HG03060 (cell line): ENCODE results near the gene CDKL4.
"Not testable (repeated sequence)": the region's sequence is repeated elsewhere in the genome, so short reads cannot be mapped to it uniquely, and the experiment has no call there.

Experiments used
- ATAC-seq: cut with Tn5 transposase; IDR thresholded peaks from one replicate; pipeline ENCODE4 v1.9.1; 2021; ENCODE audit warnings: low read depth, moderate number of reproducible peaks; ENCODE audit not compliant: unreplicated experiment

The CDKL4 gene

DNA sequence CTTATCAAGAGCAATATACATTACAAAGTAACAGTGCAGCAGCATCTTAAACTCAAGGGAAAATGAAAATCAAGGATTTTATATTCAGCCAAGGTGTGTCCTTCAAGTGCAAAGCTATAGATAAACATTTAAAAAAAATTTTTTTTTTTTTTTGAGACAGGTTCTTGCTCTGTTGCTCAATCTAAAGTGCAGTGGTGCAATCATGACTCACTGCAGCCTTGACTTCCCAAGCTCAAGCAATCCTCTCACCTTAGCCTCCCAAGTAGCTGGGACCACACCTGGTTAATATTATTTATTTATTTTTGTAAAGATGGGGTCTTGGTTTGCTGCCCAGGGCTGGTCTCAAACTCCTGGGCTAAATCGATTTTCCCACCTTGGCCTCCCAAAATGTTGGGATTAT, 9.0 kb downstream of the CDKL4 start:
- ATAC-seq: no peak

DNA sequence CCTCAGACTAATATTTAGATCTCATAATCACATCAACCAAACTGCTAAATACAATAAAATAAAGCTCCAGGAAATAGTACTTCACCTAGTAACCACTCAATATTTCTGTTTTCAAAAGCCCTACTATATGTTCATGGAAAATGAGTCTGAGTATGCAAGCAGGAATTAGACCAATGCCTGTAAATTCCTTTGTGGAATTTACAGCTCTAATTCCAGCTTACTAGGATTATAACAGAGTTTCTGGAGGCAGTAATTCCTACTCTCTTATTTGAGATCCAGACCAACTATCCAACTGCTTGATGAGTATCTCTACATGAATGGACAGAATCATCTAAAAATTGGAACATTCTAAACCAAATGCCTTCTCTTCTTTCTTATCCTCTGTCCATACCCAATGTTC, 11.6 kb downstream of the CDKL4 start:
- no peak for ATAC-seq

DNA sequence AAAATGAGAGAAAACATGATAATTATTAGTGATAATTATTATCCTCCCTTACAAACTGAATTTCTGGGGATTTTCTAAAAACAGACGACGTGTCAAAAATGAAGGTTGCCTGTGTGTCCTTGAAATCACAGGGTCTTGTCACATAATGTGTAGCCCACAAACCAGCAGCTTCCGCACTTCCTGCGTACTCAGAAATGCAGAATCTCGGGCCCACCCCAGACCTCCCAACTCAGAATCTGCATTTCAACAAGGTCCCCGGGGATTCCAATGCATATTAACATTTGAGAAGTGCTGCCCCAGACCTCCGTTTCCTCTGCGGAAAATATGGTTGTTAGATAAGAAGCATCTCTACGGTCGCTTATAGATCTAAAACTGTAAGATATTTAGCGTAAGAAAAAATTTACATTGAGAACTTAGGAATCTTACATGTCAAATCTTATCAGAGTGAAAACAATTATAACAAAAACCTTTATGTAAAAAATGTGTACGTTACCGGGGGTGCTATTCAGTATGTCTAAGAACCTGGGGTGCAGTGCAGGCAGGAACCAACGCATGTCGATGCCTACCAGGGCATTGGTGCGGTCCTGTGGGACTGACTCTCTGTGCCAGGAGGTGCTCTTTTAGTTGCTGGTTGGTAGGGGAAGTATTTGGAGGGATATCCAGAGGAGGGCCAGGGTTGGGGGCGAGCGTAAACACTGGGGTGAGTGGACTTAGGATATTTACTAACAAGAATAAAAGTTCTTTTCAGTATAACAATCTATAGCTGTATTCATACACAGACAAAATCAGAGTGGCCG, 15.2 kb downstream of the CDKL4 start:
- ATAC-seq: no peak

DNA sequence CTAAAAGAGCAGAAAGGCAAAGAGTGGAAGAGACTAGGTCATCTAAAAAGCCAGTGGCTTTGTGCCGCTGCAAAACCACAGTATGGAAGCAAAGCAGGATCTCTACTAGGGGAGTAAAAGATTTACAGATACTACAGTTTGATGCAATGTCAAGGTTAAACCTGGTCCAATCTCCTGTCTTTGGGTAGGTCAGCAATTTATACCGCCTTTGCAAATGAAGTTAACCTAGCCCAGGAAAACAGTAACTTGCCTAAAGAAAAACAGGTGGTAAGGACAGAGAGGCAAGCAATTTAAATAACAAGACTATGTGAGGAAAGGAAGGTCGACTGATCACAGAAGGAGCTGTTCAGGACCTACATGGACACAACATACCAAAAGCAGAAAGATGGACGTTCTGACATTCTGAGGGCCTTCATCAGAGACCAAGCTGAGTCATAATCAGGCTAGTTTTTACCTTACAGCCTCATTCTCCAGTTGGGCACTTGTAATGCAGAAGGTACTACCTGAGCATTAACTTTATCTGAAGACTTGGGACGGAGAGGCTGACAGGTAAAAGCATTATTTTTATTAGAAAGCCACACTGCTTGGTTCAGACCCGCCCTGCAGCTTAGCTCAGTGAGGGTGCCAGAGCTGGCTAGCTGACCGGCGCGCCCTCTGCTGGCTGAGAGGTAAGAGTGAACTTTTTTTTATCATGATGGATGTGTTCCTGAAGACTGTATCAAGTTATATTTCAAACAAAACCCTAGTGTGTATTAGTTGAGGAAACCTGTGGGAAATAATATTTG, 15.9 kb downstream of the CDKL4 start:
- ATAC-seq: peak; percentile 56

DNA sequence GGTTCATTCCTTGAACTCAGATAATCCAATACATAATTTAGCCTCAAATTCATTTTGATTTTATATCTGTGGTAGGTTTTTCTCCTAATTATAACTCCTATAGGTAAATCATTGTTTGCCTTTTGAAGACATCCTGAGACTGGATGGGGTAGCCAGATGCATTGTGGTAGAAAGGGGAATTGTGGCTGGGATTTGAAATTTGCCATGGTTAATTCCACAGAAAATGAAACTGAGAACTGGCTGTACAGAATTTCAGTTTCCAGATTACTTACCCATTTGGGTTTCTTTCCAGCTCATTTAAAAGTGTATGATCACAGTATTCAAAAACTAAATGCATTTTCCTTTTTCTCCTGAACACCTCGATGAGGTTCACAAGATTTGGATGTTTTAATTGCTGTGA, 18.2 kb downstream of the CDKL4 start:
- ATAC-seq: no peak

DNA sequence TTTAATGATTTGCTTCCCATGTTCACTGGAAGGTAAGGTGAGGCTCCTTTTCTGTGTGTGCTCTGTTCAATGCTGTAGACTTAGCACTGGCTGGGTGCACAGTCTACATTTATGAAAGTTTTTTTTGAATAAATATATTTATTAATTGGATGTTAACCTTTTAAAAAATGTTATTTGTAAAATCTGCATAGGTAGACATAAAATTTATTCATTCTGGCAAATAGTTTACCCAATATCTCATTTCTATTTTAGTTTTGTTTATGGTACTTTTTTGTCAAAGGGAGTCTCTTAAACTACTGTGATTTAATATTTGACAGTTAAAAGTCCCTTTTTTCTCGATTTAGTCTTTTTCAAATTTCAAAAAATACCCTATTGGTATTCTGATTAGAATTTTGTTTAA, 19.9 kb downstream of the CDKL4 start:
- no peak for ATAC-seq

DNA sequence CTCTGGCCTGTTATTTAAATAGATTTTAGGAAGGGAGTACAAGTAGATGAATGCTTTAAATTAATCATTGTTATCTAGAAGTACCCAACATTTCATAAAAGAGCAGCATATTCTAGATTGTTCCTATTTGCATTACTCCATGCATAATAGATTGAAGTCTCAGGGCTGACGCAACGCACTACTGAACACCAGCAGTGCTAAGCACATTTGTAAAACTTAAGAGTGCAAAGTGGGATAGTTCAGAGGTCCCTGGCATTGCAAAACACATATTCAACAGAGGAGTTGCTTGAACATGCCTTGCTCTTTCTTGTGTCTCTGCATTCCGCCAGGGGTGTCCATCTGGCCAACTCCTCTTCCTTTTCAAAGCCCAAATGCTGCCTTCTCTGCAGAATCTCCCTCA, 22.3 kb downstream of the CDKL4 start:
- no peak for ATAC-seq

DNA sequence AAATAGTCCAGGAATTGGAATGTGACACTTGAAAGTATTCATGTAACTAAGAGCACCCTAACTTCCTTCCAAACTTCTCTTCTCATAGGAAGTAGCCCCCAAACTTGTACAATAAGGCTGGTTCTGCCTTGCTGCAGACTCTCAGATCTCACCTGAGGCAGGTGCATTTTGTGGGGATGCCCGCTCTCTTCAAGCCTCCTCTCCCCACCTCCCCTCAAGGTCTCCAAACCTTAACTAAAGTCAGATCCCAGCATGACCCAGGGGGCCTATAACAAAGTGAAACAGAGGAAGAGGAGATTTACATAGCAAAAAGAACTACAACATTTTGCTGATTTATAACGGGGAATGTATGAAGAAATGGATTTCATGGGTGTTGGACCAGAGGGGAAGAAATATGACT, 23.6 kb downstream of the CDKL4 start:
- ATAC-seq: no peak

DNA sequence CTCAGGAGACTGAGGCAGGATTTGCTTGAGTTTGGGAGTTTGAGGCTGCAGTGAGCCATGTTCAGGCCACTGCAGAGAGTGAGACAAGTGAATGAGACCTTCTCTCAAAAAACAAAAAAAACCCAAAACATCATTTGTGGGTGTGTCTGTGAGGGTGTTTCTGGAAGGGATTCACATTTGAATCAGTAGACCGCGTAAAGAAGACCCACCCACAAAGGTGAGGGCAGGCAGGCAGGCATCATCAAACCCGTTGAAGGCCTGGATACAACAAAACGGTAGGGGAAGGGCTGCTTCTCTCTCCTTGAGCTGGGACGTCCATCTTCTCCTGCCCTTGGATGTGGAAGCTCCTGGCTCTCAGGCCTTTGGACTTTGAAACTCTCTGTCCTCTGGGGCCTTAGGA, 25.4 kb downstream of the CDKL4 start:
- no peak for ATAC-seq

DNA sequence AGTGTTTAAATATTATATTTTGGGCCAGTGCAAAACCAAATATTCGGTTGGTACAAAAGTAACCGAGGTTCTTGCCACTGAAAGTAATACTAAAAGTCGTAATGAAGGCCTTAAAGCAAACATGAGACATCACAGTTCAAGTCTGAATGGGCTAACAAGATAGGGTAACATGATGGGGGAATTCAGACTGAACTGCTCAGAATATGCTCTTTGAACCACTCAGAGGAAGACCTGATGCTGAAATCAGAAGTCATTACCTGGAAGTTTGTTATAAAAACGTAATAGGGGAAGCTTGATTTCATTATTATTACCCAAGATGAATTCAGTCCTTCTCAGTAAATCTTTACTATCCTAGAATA, 26.6 kb downstream of the CDKL4 start:
- ATAC-seq: no peak

DNA sequence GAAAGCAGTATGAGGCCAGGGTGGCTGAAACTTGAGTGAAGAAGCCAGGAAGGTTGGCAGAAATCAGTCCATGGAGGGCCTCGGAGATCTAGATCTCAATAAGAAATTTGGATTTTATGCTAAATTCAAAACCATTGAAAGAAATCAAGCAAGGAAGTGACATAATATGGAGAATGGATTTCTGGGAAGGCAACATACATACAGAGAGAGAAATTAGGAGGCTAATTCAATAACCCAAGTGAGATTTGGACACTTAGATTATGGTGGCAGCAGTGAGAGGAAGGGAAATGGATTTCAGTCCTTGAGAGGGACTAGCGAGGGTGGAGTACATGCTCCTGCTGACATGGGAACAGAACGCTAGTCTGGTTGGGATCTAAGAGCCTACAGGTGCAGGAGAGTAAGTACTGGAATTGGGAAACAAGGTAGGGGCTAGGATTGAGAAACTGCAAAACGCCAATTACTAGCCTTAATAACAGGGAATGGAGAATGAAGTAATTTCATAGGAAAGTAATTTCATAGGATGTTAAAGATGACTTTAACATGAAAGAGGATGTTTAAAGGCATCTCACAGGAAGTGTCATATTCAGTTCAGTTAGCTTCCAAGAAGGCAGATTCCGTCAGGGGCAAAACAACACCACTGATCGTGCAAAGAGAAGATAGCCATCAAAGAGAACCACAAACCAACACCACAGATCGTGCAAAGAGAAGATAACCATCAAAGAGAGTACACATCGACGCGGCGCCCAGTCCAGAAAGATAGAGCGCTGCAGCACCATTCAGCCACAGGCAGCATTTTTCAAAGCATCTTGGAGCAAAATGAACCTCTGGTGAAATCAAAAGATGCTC, 27.2 kb downstream of the CDKL4 start:
- no peak for ATAC-seq

DNA sequence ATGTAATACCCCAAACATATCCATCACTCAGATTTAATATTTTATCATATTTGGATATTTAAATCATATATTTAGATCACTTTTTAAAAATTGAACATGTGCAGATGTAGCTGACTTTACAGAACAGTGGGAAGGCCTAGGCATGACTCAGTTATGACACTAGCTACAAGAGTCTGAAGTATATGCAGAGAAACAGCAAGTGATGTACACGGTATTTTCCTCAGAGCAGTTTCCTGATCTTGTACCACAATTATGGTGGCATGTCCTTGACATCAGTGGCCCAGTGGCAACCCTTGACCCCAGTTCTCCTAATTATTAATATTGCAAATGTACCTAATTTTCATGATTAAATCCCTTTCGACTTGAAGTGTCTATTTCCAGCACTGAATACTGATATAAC, 28.2 kb downstream of the CDKL4 start:
- ATAC-seq: no peak

DNA sequence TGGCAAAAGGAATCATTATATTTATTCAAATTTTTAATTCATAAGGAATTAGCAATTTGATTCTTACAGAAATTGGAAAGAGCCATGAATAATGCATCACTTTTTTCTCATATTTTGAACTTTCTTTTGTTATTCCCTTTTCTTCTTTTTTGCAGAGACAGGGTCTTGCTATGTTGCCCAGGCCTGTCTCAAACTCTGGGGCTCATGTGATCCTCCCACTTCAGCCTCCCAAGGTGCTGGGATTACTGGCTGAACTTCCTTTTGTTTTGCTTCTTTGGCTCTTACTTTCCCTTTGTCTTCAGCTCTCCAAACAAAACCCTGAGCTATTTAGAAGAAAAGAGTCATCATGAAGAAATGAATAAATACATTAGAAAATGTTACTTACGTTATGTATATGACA, 30.8 kb downstream of the CDKL4 start:
- ATAC-seq: no peak

DNA sequence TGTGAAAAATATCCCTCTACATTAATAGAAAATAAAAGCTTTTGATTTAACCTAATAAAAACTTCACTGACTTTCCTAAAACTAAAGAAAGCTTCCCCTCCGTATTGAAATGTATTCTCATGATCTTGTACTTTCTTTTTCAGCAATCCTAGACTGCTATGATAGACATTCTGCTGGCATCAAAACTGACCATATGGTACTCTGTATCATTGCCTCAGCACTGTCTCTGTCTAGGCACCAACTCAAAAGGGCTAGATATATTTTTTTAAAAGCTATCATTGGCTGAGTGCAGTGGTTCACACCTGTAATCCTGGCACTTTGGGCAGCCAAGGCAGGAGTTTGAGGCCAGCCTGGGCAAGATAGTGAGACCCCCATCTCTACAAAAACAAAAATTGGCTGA, 32.9 kb downstream of the CDKL4 start:
- ATAC-seq: no peak

DNA sequence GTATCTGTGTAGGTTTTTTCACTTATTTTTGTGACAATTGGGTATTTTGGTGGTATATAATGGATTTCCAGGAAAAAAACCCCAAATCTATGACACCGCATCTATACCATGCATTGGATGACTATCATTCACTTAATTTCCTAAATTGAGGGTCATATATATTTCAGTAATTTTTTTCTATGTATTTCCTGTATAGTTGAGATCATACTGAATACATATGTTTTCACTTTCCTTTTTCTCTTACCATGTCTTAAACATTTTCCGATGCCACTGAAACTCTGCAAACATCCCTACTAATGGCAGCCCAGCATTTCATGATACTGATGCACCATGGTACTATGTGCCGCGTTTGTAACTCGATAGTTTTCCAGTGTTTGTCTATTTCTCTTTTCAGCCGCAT, 40.4 kb downstream of the CDKL4 start:
- no peak for ATAC-seq

DNA sequence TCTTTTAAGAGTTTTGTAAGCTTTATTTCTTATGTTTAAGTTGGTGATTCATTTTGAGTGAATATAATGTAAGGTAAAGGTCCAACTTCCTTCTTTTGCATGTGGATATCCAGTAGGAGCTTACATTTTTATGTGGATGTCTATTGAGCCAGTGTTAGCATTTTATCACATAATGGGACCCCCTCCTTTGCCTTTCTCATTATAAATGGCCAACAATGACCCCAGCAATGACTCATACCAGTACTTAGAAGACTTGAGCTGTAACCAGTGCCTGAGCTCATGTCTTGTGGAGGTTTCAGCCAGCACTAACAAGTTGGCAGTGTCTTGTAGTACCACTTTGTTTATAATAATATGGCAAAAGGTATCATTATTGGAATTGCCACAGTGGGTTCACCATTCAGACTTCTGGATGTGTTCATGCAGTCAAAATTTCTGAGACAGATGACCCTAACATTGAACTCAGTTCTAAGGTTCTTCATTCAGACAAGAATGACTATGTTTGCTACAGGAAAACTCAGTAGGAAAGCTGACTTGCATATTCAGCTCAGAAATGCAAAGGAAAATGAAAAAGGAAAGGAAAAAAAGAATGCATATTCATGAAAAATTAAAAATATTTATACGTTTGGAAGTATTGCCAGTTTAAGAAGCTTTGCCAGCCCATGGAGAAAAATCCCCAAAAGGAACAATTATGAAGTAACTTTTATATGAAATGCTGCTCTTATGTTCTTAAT, 41.0 kb downstream of the CDKL4 start:
- ATAC-seq: no peak

DNA sequence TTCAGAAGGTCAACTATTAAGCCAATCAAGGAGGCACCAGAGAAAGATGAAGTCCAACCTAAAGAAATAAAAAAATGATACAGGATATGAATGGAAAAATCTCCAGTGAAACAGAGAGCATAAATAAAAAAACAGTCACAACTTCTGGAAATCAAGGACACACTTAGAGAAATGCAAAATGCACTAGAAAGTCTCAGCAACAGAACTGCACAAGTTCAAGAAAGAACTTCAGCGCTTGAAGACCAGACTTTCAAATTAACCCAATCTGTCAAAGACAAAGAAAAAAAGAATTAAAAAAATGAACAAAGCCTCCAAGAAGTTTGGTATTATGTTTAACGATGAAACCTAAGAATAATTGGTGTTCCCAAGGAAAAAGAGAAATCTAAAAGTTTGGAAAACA, 46.8 kb downstream of the CDKL4 start:
- not testable (repeated sequence) for ATAC-seq

DNA sequence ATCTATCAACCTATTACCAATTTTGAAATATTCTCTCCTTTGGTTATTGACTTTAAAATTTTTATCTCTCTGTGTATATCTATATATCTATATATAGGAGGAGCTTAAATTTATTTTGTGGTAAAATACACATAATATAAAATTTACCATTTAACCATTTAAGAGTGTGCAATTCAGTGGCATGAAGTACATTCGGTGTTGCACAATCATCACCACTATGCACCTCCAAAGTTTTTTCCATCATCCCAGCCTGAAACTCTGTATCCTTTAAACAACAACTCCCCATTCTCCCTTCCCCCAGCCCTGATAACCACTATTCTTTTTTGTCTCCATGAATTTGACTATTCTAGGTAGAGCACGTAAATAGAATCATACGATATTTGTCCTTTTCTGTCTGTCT, 49.1 kb downstream of the CDKL4 start:
- no peak for ATAC-seq

DNA sequence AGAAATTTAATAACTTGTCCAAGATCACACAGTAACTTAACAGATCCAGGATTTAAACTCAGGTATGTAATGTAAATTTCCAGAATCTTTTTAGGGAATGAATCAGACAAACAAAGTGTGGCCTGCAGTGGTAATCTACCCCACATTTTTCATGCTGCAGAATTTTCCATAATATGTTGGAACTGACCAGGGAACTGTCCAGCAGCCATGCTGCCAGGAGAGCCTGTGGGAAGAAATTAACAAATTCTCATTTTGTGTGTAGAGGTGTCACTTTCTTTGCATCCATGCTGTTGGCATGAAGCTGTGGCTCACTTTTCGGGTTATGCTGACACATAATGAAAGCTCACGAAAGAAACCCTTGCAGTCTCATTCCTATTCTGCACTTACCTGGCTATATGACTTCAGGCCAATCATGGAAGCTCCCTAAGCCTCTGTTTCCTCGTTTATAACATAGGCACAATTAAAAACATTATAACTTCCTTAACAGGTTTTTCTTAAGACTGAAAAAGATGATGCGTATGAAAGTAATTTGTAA, 54.7 kb downstream of the CDKL4 start:
- ATAC-seq: no peak

DNA sequence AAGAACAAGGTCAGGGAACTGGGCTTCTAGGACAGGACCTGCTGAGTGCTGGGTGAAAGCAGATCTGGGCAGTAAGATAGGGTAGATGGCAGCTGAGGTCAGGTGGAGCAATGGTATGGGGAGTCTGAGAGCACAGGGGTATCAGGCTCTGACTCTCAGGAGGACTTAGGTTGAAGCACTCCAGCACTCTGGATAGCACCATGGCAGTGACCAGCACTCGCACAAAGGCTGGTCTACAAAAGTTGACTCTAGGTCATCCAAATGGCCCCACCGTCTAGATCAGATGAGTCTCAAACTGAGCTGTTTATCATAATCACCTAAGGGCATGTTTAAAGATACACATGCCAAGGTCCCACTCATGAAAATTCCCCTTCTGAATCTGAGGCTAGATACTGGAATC, 60.1 kb downstream of the CDKL4 start:
- no peak for ATAC-seq
